Muscle of back (tissue), 10 donors: ENCODE measurements around the gene KNSTRN. TPM values are rescaled to one million over a fixed set of nuclear protein-coding genes. Genes with fewer than 3 reads are reported as not detected.

Experiments used
- polyA plus RNA-seq, 10 donors: library from polyadenylated mRNA; unstranded; fragments of 120-200 nt; gene quantifications; one replicate each; pipeline ENCODE4 v1.2.1, GENCODE V29; 2013; ENCODE audit not compliant: insufficient read length in 10 of 10

The KNSTRN gene
- polyA plus RNA-seq, 10 donors, result 15.5 to 26.2 (median 21.7) TPM

Other genes with a start within 250 kb of the KNSTRN start
- gene BUB1B, start 221.7 kb upstream of the KNSTRN start, polyA plus RNA-seq, result 10 to 100 TPM; 10.5 to 23.3 (median 14.1) TPM
- 1 to 10 TPM in 2 of 10 donors, under 1 TPM in 8; 0.17 to 2.7 (median 0.44) TPM for gene PAK6, start 143.7 kb upstream of the KNSTRN start, polyA plus RNA-seq
- gene ANKRD63, start 99.7 kb upstream of the KNSTRN start, polyA plus RNA-seq, result under 1 TPM in 3 of 10 donors, not detected in 7; 0.21 to 0.46 (median 0.34) TPM
- 10 to 100 TPM in 3 of 10 donors, 1 to 10 TPM in 7; 5.6 to 13.6 (median 8.7) TPM for gene PLCB2, start 74.8 kb upstream of the KNSTRN start, polyA plus RNA-seq
- gene INAFM2, start 59.0 kb upstream of the KNSTRN start, polyA plus RNA-seq, result 10 to 100 TPM; 11.4 to 18.1 (median 12.4) TPM
- gene CCDC9B, start 41.8 kb upstream of the KNSTRN start, polyA plus RNA-seq, result 10 to 100 TPM in 9 of 10 donors, 1 to 10 TPM in 1; 6.2 to 18.6 (median 13.0) TPM
- under 1 TPM in 1 of 10 donors, not detected in 9; 0.39 TPM for gene PHGR1, start 31.7 kb upstream of the KNSTRN start, polyA plus RNA-seq
- gene DISP2, start 24.5 kb upstream of the KNSTRN start, polyA plus RNA-seq, result 1 to 10 TPM in 6 of 10 donors, under 1 TPM in 4; 0.25 to 3.9 (median 1.5) TPM
- 10 to 100 TPM; 37.2 to 63.6 (median 51.9) TPM for gene IVD, start 23.1 kb downstream of the KNSTRN start, polyA plus RNA-seq
- 10 to 100 TPM; 15.9 to 22.7 (median 18.2) TPM for gene BAHD1, start 58.2 kb downstream of the KNSTRN start, polyA plus RNA-seq
- 10 to 100 TPM; 30.4 to 49.4 (median 36.8) TPM for gene CHST14, start 88.3 kb downstream of the KNSTRN start, polyA plus RNA-seq
- 10 to 100 TPM; 13.1 to 27.8 (median 17.7) TPM for gene CCDC32, start 182.3 kb downstream of the KNSTRN start, polyA plus RNA-seq
- 10 to 100 TPM in 2 of 10 donors, 1 to 10 TPM in 8; 6.2 to 12.0 (median 8.0) TPM for gene RPUSD2, start 186.6 kb downstream of the KNSTRN start, polyA plus RNA-seq
- 10 to 100 TPM in 7 of 10 donors, 1 to 10 TPM in 3; 6.8 to 16.6 (median 12.1) TPM for gene KNL1, start 211.5 kb downstream of the KNSTRN start, polyA plus RNA-seq